Activated T-helper 17 cell treated with anti-CD3 and anti-CD28 coated beads, Interleukin-2, amount 50 U/mL, for 72 hours (primary cell): Measurements from ENCODE around the gene CLDN9. TPM values are rescaled to one million over a fixed set of nuclear protein-coding genes. Genes with fewer than 3 reads are reported as not detected.
"Not testable (repeated sequence)": the region's sequence is repeated elsewhere in the genome, so short reads cannot be mapped to it uniquely, and the experiment has no call there.

Source experiments
- ATAC-seq: fragments of 150-1000 bp; cut with Tn5 transposase; replicated peaks from 2 replicates; pipeline ENCODE4 v1.10.0; 2021; ENCODE audit warnings: mild to moderate bottlenecking, moderate library complexity
- H3K27ac Mint-ChIP-seq: one replicate; pipeline ENCODE4 v1.8.0; 2022; ENCODE audit warnings: mixed read lengths
- H3K27me3 Mint-ChIP-seq: one replicate; pipeline ENCODE4 v1.8.0; 2022; ENCODE audit warnings: mixed read lengths
- H3K36me3 Mint-ChIP-seq: one replicate; pipeline ENCODE4 v1.8.0; 2022; ENCODE audit warnings: low read depth, mild to moderate bottlenecking, mixed read lengths
- H3K4me1 Mint-ChIP-seq: one replicate; pipeline ENCODE4 v1.8.0; 2022; ENCODE audit warnings: mixed read lengths
- H3K4me3 Mint-ChIP-seq: one replicate; pipeline ENCODE4 v1.8.0; 2022; ENCODE audit warnings: mild to moderate bottlenecking, mixed read lengths
- H3K9me3 Mint-ChIP-seq: one replicate; pipeline ENCODE4 v1.8.0; 2022; ENCODE audit warnings: mixed read lengths
- total RNA-seq, 2 donors: library from RNA; stranded (reverse); gene quantifications; one replicate each; pipeline ENCODE4 v1.2.3, GENCODE V29; 2022

Gene CLDN9
- total RNA-seq, 2 donors from 2014 or later: 0.15 TPM; not detected in 1

GRCh38 chr16:3036726-3037315, 24.1 kb downstream of the CLDN9 start, which contains the start of gene BICDL2:
Gene BICDL2 (minus strand): TSS chr16:3036944. CDS start chr16:3035496, 1,448 bp downstream.
- peaks cover 4% of the 10 kb centered on the region for H3K4me1 Mint-ChIP-seq
- H3K27ac Mint-ChIP-seq: no peak within 1 kb of the TSS
- no peak for ATAC-seq
- H3K4me3 Mint-ChIP-seq: peak within 1 kb of the TSS; percentile 27
- H3K27me3 Mint-ChIP-seq: peaks cover 56% of the 10 kb centered on the region
- peaks cover 5% of the 10 kb centered on the region for H3K36me3 Mint-ChIP-seq
- H3K9me3 Mint-ChIP-seq: no peaks in the 10 kb centered on the region

- Mint-ChIP-seq H3K27me3 (peaks cover 45% of the 10 kb centered on the region), H3K9me3 (no peaks in the 10 kb centered on the region), H3K4me1 (peaks cover 4% of the 10 kb centered on the region), H3K27ac (no peak overlapping the region), H3K4me3 (no peak overlapping the region), H3K36me3 (peaks cover 5% of the 10 kb centered on the region)
- ATAC-seq: no peak
Observed at GRCh38 chr16:3038256-3038655, 25.5 kb downstream of the CLDN9 start.

- peaks cover 5% of the 10 kb centered on the region for H3K36me3 Mint-ChIP-seq
- peaks cover 4% of the 10 kb centered on the region for H3K4me1 Mint-ChIP-seq
- H3K27ac Mint-ChIP-seq: no peak overlapping the region
- H3K4me3 Mint-ChIP-seq: no peak overlapping the region
- H3K27me3 Mint-ChIP-seq: peaks cover 44% of the 10 kb centered on the region
- H3K9me3 Mint-ChIP-seq: no peaks in the 10 kb centered on the region
- ATAC-seq: no peak
Observed at GRCh38 chr16:3038896-3039295, 26.2 kb downstream of the CLDN9 start.

GRCh38 chr16:3042376-3042775, 29.7 kb downstream of the CLDN9 start:
- Mint-ChIP-seq H3K27me3 (peaks cover 37% of the 10 kb centered on the region), H3K36me3 (peaks cover 14% of the 10 kb centered on the region), H3K4me3 (no peak overlapping the region), H3K4me1 (peaks cover 4% of the 10 kb centered on the region), H3K9me3 (no peaks in the 10 kb centered on the region), H3K27ac (no peak overlapping the region)
- no peak for ATAC-seq

GRCh38 chr16:3044708-3045107, 32.0 kb downstream of the CLDN9 start:
- H3K27ac Mint-ChIP-seq: no peak overlapping the region
- peaks cover 26% of the 10 kb centered on the region for H3K27me3 Mint-ChIP-seq
- ATAC-seq: no peak
- peaks cover under 1% of the 10 kb centered on the region for H3K4me1 Mint-ChIP-seq
- peak overlapping the region; percentile 67 for H3K4me3 Mint-ChIP-seq
- H3K9me3 Mint-ChIP-seq: no peaks in the 10 kb centered on the region
- peaks cover 12% of the 10 kb centered on the region for H3K36me3 Mint-ChIP-seq

GRCh38 chr16:3045758-3046640, 33.3 kb downstream of the CLDN9 start, which contains the start of gene MMP25:
Gene MMP25 (plus strand): TSS chr16:3046561. CDS start chr16:3046918, 357 bp downstream.
- Mint-ChIP-seq H3K36me3 (peaks cover 12% of the 10 kb centered on the region), H3K27me3 (peaks cover 22% of the 10 kb centered on the region), H3K4me1 (no peaks in the 10 kb centered on the region), H3K27ac (no peak within 1 kb of the TSS), H3K4me3 (peak within 1 kb of the TSS; percentile 67), H3K9me3 (no peaks in the 10 kb centered on the region)
- peak; percentile 33 for ATAC-seq

GRCh38 chr16:3046641-3047386, 34.1 kb downstream of the CLDN9 start:
- ATAC-seq: peak; percentile 16
- Mint-ChIP-seq H3K27ac (no peak overlapping the region), H3K36me3 (peaks cover 12% of the 10 kb centered on the region), H3K4me3 (peak overlapping the region; percentile 13), H3K27me3 (peaks cover 22% of the 10 kb centered on the region), H3K4me1 (no peaks in the 10 kb centered on the region), H3K9me3 (no peaks in the 10 kb centered on the region)

- ATAC-seq: no peak
- Mint-ChIP-seq H3K27me3 (peaks cover 22% of the 10 kb centered on the region), H3K4me3 (peak overlapping the region; percentile 13), H3K27ac (no peak overlapping the region), H3K9me3 (no peaks in the 10 kb centered on the region), H3K4me1 (peaks cover 4% of the 10 kb centered on the region), H3K36me3 (peaks cover 12% of the 10 kb centered on the region)
Observed at GRCh38 chr16:3047387-3047720, 34.6 kb downstream of the CLDN9 start.

- ATAC-seq: no peak
- Mint-ChIP-seq H3K27ac (no peak overlapping the region), H3K4me1 (peaks cover 19% of the 10 kb centered on the region), H3K27me3 (peaks cover 7% of the 10 kb centered on the region), H3K4me3 (no peak overlapping the region), H3K36me3 (peaks cover 20% of the 10 kb centered on the region), H3K9me3 (no peaks in the 10 kb centered on the region)
Observed at GRCh38 chr16:3049921-3050481, 37.3 kb downstream of the CLDN9 start.

GRCh38 chr16:3050487-3050886, 37.8 kb downstream of the CLDN9 start:
- H3K4me1 Mint-ChIP-seq: peaks cover 23% of the 10 kb centered on the region

GRCh38 chr16:3051009-3051408, 38.3 kb downstream of the CLDN9 start:
- no peak overlapping the region for H3K4me3 Mint-ChIP-seq
- no peak for ATAC-seq
- H3K36me3 Mint-ChIP-seq: peaks cover 24% of the 10 kb centered on the region
- no peaks in the 10 kb centered on the region for H3K9me3 Mint-ChIP-seq
- peaks cover 23% of the 10 kb centered on the region for H3K4me1 Mint-ChIP-seq
- peak overlapping the region; percentile 36 for H3K27ac Mint-ChIP-seq
- H3K27me3 Mint-ChIP-seq: peaks cover 4% of the 10 kb centered on the region

More at GRCh38 chr16:3050487-3050886, 37.8 kb downstream of the CLDN9 start:
- H3K9me3 Mint-ChIP-seq: no peaks in the 10 kb centered on the region
- H3K27me3 Mint-ChIP-seq: peaks cover 4% of the 10 kb centered on the region
- H3K4me3 Mint-ChIP-seq: no peak overlapping the region
- H3K27ac Mint-ChIP-seq: peak overlapping the region; percentile 36
- H3K36me3 Mint-ChIP-seq: peaks cover 20% of the 10 kb centered on the region
- ATAC-seq: no peak

- Mint-ChIP-seq H3K27ac (peak overlapping the region; percentile 36), H3K36me3 (peaks cover 27% of the 10 kb centered on the region), H3K4me3 (no peak overlapping the region), H3K4me1 (peaks cover 23% of the 10 kb centered on the region), H3K27me3 (peaks cover 4% of the 10 kb centered on the region), H3K9me3 (no peaks in the 10 kb centered on the region)
- ATAC-seq: no peak
Observed at GRCh38 chr16:3051494-3051893, 38.8 kb downstream of the CLDN9 start.

- H3K4me1 Mint-ChIP-seq: peaks cover 31% of the 10 kb centered on the region
- H3K9me3 Mint-ChIP-seq, H3K27me3 Mint-ChIP-seq, H3K4me3 Mint-ChIP-seq, H3K27ac Mint-ChIP-seq: not testable (repeated sequence)
- ATAC-seq: peak; percentile 69
- peaks cover 39% of the 10 kb centered on the region for H3K36me3 Mint-ChIP-seq
Observed at GRCh38 chr16:3052571-3053329, 40.0 kb downstream of the CLDN9 start.

- not testable (repeated sequence) for H3K9me3 Mint-ChIP-seq, H3K4me3 Mint-ChIP-seq, H3K27ac Mint-ChIP-seq, ATAC-seq, H3K27me3 Mint-ChIP-seq
- Mint-ChIP-seq H3K36me3 (peaks cover 41% of the 10 kb centered on the region), H3K4me1 (peaks cover 31% of the 10 kb centered on the region)
Observed at GRCh38 chr16:3053330-3053710, 40.6 kb downstream of the CLDN9 start.
